DND-41 (cell line): ENCODE measurements around the gene RAB26.
"Not testable (repeated sequence)": the region's sequence is repeated elsewhere in the genome, so short reads cannot be mapped to it uniquely, and the experiment has no call there.

Experiments
- CTCF ChIP-seq: IDR thresholded peaks from 2 replicates; pipeline ENCODE4 v1.5.1; 2012; ENCODE audit warnings: borderline replicate concordance, low read length, moderate library complexity, mild to moderate bottlenecking; ENCODE audit not compliant: poor library complexity, severe bottlenecking; ENCODE audit errors: extremely low read depth
- EZH2 ChIP-seq: IDR thresholded peaks from 3 replicates; pipeline ENCODE4 v1.6.1; 2012; ENCODE audit warnings: borderline replicate concordance, low read depth, mild to moderate bottlenecking, moderate library complexity, low read length, inconsistent platforms; ENCODE audit not compliant: severe bottlenecking

GRCh38 chr16:2105291-2105690 is 43.1 kb upstream of the RAB26 start:
- TF ChIP-seq CTCF, EZH2: not testable (repeated sequence)
